H9 (cell line): Measurements from ENCODE around the gene MYO15B. TPM values are rescaled to one million over a fixed set of nuclear protein-coding genes. Genes with fewer than 3 reads are reported as not detected.

ENCODE experiments used
- DNase-seq: peaks from one replicate; pipeline ENCODE4 v3.0.0-alpha.2; 2017
- H2AFZ ChIP-seq: one replicate; pipeline ENCODE4 v1.6.1; 2013; ENCODE audit warnings: mild to moderate bottlenecking, low read length, control low read depth, moderate library complexity
- H2AK5ac ChIP-seq: 2 replicates; pipeline ENCODE4 v1.6.1; 2013; ENCODE audit warnings: low read length, control low read depth, mixed read lengths; ENCODE audit not compliant: insufficient read length
- H2BK120ac ChIP-seq: one replicate; pipeline ENCODE4 v1.6.1; 2013; ENCODE audit warnings: low read depth, mild to moderate bottlenecking, low read length, control low read depth, inconsistent platforms; ENCODE audit not compliant: poor library complexity, severe bottlenecking
- H2BK12ac ChIP-seq: 2 replicates; pipeline ENCODE4 v1.6.1; 2013; ENCODE audit warnings: low read length, control low read depth, mixed read lengths, low read depth; ENCODE audit not compliant: insufficient read length
- H2BK15ac ChIP-seq: 2 replicates; pipeline ENCODE4 v1.6.1; 2013; ENCODE audit warnings: low read depth, low read length, control low read depth
- H2BK20ac ChIP-seq: one replicate; pipeline ENCODE4 v1.6.1; 2013; ENCODE audit warnings: low read depth, mild to moderate bottlenecking, low read length, control low read depth, inconsistent platforms; ENCODE audit not compliant: poor library complexity, severe bottlenecking
- H2BK5ac ChIP-seq: 2 replicates; pipeline ENCODE4 v1.6.1; 2013; ENCODE audit warnings: low read length, control low read depth, mixed read lengths; ENCODE audit not compliant: insufficient read length
- H3K14ac ChIP-seq: 2 replicates; pipeline ENCODE4 v1.6.1; 2013; ENCODE audit warnings: low read length, control low read depth; ENCODE audit not compliant: insufficient read depth
- H3K18ac ChIP-seq: 2 replicates; pipeline ENCODE4 v1.6.1; 2013; ENCODE audit warnings: low read depth, mild to moderate bottlenecking, mixed read lengths, low read length, control low read depth; ENCODE audit not compliant: insufficient read length
- H3K23ac ChIP-seq: 2 replicates; pipeline ENCODE4 v1.6.1; 2013; ENCODE audit warnings: low read length, control low read depth, mixed read lengths, low read depth; ENCODE audit not compliant: insufficient read length
- H3K23me2 ChIP-seq: 2 replicates; pipeline ENCODE4 v1.6.1; 2013; ENCODE audit warnings: low read depth, mild to moderate bottlenecking, mixed read lengths, low read length, control low read depth; ENCODE audit not compliant: insufficient read length, poor library complexity, severe bottlenecking
- H3K27ac ChIP-seq: 2 replicates; pipeline ENCODE4 v1.5.1; 2013; ENCODE audit warnings: low read length, control low read depth, mixed read lengths, low read depth; ENCODE audit not compliant: insufficient read length
- H3K27me3 ChIP-seq: 2 replicates; pipeline ENCODE4 v1.6.1; 2013; ENCODE audit warnings: low read length, control low read depth, inconsistent platforms; ENCODE audit not compliant: insufficient read depth
- H3K4ac ChIP-seq: 2 replicates; pipeline ENCODE4 v1.6.1; 2013; ENCODE audit warnings: low read depth, mild to moderate bottlenecking, control low read depth, inconsistent platforms, low read length, moderate library complexity
- H3K4me1 ChIP-seq: 2 replicates; pipeline ENCODE4 v1.6.1; 2013; ENCODE audit warnings: low read length, control low read depth, inconsistent platforms; ENCODE audit not compliant: insufficient read depth
- H3K4me2 ChIP-seq: 2 replicates; pipeline ENCODE4 v1.6.1; 2013; ENCODE audit warnings: low read length, control low read depth, mixed read lengths; ENCODE audit not compliant: insufficient read length, insufficient read depth
- H3K56ac ChIP-seq: 2 replicates; pipeline ENCODE4 v1.6.1; 2013; ENCODE audit warnings: low read depth, mild to moderate bottlenecking, mixed read lengths, low read length, control low read depth; ENCODE audit not compliant: insufficient read length
- H3K79me1 ChIP-seq: 2 replicates; pipeline ENCODE4 v1.6.1; 2013; ENCODE audit warnings: low read depth, mild to moderate bottlenecking, moderate library complexity, low read length, control low read depth, inconsistent platforms; ENCODE audit not compliant: insufficient read depth, poor library complexity, severe bottlenecking
- H3K79me2 ChIP-seq: 2 replicates; pipeline ENCODE4 v1.6.1; 2013; ENCODE audit warnings: low read length, control low read depth, inconsistent platforms; ENCODE audit not compliant: insufficient read depth
- H3K9ac ChIP-seq: 2 replicates; pipeline ENCODE4 v1.6.1; 2013; ENCODE audit warnings: low read length, control low read depth, mixed read lengths; ENCODE audit not compliant: insufficient read length; ENCODE audit errors: extremely low read depth
- H3K9me3 ChIP-seq: one replicate; pipeline ENCODE4 v1.6.1; 2013; ENCODE audit warnings: low read depth, low read length, inconsistent platforms; ENCODE audit not compliant: control insufficient read depth
- H3T11ph ChIP-seq: one replicate; pipeline ENCODE4 v1.6.1; 2013; ENCODE audit warnings: mild to moderate bottlenecking, low read length, control low read depth, inconsistent platforms
- H4K20me1 ChIP-seq: one replicate; pipeline ENCODE4 v1.6.1; 2013; ENCODE audit not compliant: control insufficient read depth, insufficient read length, insufficient read depth
- H4K5ac ChIP-seq: 2 replicates; pipeline ENCODE4 v1.6.1; 2013; ENCODE audit warnings: low read depth, mild to moderate bottlenecking, mixed read lengths, low read length, control low read depth; ENCODE audit not compliant: insufficient read length
- H4K8ac ChIP-seq: replicated peaks from 2 replicates; pipeline ENCODE4 v1.6.1; 2013; ENCODE audit warnings: low read length, control low read depth, mixed read lengths, low read depth; ENCODE audit not compliant: insufficient read length
- H4K91ac ChIP-seq: 2 replicates; pipeline ENCODE4 v1.6.1; 2013; ENCODE audit warnings: low read depth, mild to moderate bottlenecking, moderate library complexity, mixed read lengths, low read length, control low read depth; ENCODE audit not compliant: insufficient read length
- H3K27ac Mint-ChIP-seq, 3 experiments: 2 replicates in 2 of 3; 3 replicates in 1 of 3; pipeline ENCODE4 v1.8.0; 2020 to 2021; ENCODE audit warnings: mixed read lengths in 3 of 3, mild to moderate bottlenecking in 1 of 3, moderate library complexity in 1 of 3
- H3K27me3 Mint-ChIP-seq: 2 replicates; pipeline ENCODE4 v1.8.0; 2021; ENCODE audit warnings: low read depth, mild to moderate bottlenecking, moderate library complexity, mixed read lengths
- H3K36me3 Mint-ChIP-seq, 3 experiments: 2 replicates in 2 of 3; 3 replicates in 1 of 3; pipeline ENCODE4 v1.8.0; 2020 to 2021; ENCODE audit warnings: low read depth in 3 of 3, mixed read lengths in 3 of 3; ENCODE audit not compliant: insufficient read depth in 1 of 3
- H3K4me1 Mint-ChIP-seq, 2 experiments: 2 replicates each; pipeline ENCODE4 v1.8.0; 2020; ENCODE audit warnings: mixed read lengths in 2 of 2
- H3K4me3 Mint-ChIP-seq, 2 experiments: 2 replicates in 1 of 2; 3 replicates in 1 of 2; pipeline ENCODE4 v1.8.0; 2020 to 2021; ENCODE audit warnings: mild to moderate bottlenecking in 2 of 2, mixed read lengths in 2 of 2, moderate library complexity in 1 of 2
- H3K9me3 Mint-ChIP-seq, 2 experiments: 2 replicates in 1 of 2; 3 replicates in 1 of 2; pipeline ENCODE4 v1.8.0; 2020; ENCODE audit warnings: mild to moderate bottlenecking in 2 of 2, mixed read lengths in 2 of 2, moderate library complexity in 1 of 2
- WGBS: extraction: QIAGEN DNeasy Blood & Tissue Kit; methylation state at CpG from one replicate; pipeline ENCODE4 v1.1.7; 2013; ENCODE audit warnings: missing lambda C conversion rate, low lambda C conversion rate, mixed read lengths; ENCODE audit not compliant: insufficient read length; ENCODE audit errors: extremely low coverage; 5-methylcytosine and 5-hydroxymethylcytosine counted together
- total RNA-seq: library from RNA; stranded (reverse); gene quantifications from 2 replicates; pipeline ENCODE4 v1.2.1, GENCODE V29; 2021
- TF ChIP-seq, protein P1 (sequence below): fragments of 200-600 bp; sonication (generic); conservative IDR thresholded peaks from 3 replicates; pipeline ENCODE4 v1.8.0; 2021; ENCODE audit warnings: antibody characterized with exemption, mild to moderate bottlenecking

Gene MYO15B
- total RNA-seq, 1 experiment from 2014 or later, result 41.9 TPM

DNA sequence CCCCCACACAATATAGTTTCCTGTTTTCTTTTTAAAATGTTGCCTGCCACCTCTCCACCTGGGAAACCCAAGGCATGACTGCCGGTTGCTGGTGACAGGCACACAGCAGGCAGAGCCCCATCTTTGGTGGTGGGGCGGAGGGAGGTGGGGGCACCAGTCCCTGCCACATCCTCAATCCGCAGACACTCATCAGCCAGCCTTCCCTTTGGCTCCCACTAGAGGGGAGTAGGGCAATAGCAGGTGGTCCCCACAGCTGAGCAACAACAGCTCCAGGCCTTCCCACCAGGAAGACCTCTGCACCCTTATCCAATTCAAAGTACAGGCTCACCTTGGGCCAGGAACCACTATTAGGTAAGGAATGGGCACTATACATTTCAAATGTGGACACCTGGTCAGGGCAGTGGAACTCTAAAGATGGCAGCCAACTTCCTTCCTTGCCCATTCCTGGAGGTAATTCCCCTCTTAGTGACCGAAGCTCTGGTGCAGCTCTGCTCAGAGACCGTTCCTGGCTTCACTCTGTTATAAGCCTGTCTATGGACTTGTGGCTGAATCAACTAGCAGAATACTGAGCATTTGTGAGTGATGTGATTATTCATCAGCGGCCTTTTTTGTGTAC lies 65.4 kb downstream of the MYO15B start:
- no peaks in the 10 kb centered on the region for H3K27me3 ChIP-seq
- H3K27ac Mint-ChIP-seq, result peak overlapping the region in 1 of 3 experiments; percentile 67; a peak in 2 of 7 replicates
- DNase-seq, result peak; percentile 83
- H4K91ac ChIP-seq, result no peak overlapping the region
- peaks cover 13 to 58% (median 51%) of the 10 kb centered on the region in 3 experiments; a peak in 6 of 7 replicates for H3K36me3 Mint-ChIP-seq
- H3K56ac ChIP-seq, result no peak overlapping the region
- H3K27ac ChIP-seq, result no peak overlapping the region
- no peak overlapping the region for H4K5ac ChIP-seq
- no peak overlapping the region for H3K4me2 ChIP-seq
- no peaks in the 10 kb centered on the region for H4K20me1 ChIP-seq
- H3K79me2 ChIP-seq, result no peaks in the 10 kb centered on the region
- H3K4me3 Mint-ChIP-seq, result no peak overlapping the region; a peak in 1 of 5 replicates
- no peak overlapping the region for H3T11ph ChIP-seq
- no CpG with 5 or more reads among the region's 6 CpGs for WGBS
- H3K4ac ChIP-seq, result no peak overlapping the region
- H3K9me3 Mint-ChIP-seq, result no peaks in the 10 kb centered on the region
- H2BK5ac ChIP-seq, result no peak overlapping the region
- H3K14ac ChIP-seq, result no peak overlapping the region
- no peak overlapping the region for H2BK15ac ChIP-seq
- no peaks in the 10 kb centered on the region for H3K23me2 ChIP-seq
- peaks cover 2% of the 10 kb centered on the region in 2 experiments; a peak in 2 of 4 replicates for H3K4me1 Mint-ChIP-seq
- no peaks in the 10 kb centered on the region for H3K4me1 ChIP-seq
- H2BK12ac ChIP-seq, result no peak overlapping the region
- no peak overlapping the region for H4K8ac ChIP-seq
- no peak overlapping the region for H2AK5ac ChIP-seq
- TF ChIP-seq, protein P1, sequence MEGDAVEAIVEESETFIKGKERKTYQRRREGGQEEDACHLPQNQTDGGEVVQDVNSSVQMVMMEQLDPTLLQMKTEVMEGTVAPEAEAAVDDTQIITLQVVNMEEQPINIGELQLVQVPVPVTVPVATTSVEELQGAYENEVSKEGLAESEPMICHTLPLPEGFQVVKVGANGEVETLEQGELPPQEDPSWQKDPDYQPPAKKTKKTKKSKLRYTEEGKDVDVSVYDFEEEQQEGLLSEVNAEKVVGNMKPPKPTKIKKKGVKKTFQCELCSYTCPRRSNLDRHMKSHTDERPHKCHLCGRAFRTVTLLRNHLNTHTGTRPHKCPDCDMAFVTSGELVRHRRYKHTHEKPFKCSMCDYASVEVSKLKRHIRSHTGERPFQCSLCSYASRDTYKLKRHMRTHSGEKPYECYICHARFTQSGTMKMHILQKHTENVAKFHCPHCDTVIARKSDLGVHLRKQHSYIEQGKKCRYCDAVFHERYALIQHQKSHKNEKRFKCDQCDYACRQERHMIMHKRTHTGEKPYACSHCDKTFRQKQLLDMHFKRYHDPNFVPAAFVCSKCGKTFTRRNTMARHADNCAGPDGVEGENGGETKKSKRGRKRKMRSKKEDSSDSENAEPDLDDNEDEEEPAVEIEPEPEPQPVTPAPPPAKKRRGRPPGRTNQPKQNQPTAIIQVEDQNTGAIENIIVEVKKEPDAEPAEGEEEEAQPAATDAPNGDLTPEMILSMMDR, result peak; percentile 87
- H2AFZ ChIP-seq, result no peak overlapping the region
- no peak overlapping the region for H3K23ac ChIP-seq
- no peaks in the 10 kb centered on the region for H3K79me1 ChIP-seq
- H2BK120ac ChIP-seq, result no peak overlapping the region
- H2BK20ac ChIP-seq, result no peak overlapping the region
- H3K9me3 ChIP-seq, result no peaks in the 10 kb centered on the region
- no peak overlapping the region for H3K9ac ChIP-seq
- no peaks in the 10 kb centered on the region for H3K27me3 Mint-ChIP-seq
- no peak overlapping the region for H3K18ac ChIP-seq
